Activated T-cell treated with anti-CD3 and anti-CD28 coated beads for 1 hour (primary cell): ENCODE measurements around the gene STRBP.
"Not testable (repeated sequence)": the region's sequence is repeated elsewhere in the genome, so short reads cannot be mapped to it uniquely, and the experiment has no call there.

Source experiments
- DNase-seq: peaks from one replicate; pipeline ENCODE4 v3.0.0-alpha.2; 2020; ENCODE audit warnings: low read depth

The STRBP gene

GRCh38 chr9:123282362-123283047 is 14.1 kb upstream of the STRBP start:
- DNase-seq = no peak

- no peak for DNase-seq
Observed at GRCh38 chr9:123281659-123282350, 13.4 kb upstream of the STRBP start.

GRCh38 chr9:123278879-123279493 is 10.6 kb upstream of the STRBP start:
- not testable (repeated sequence) for DNase-seq

- DNase-seq = no peak
Observed at GRCh38 chr9:123278361-123278760, 10.0 kb upstream of the STRBP start.

GRCh38 chr9:123276551-123276950 is 8.2 kb upstream of the STRBP start:
- no peak for DNase-seq

- not testable (repeated sequence) for DNase-seq
Observed at GRCh38 chr9:123271133-123271532, 2.7 kb upstream of the STRBP start.

- DNase-seq = no peak
Observed at GRCh38 chr9:123269281-123269680, 895 bp upstream of the STRBP start.

GRCh38 chr9:123268199-123268464 is 254 bp downstream of the STRBP start:
- DNase-seq = peak; percentile 12

GRCh38 chr9:123267481-123268198 is 746 bp downstream of the STRBP start:
- DNase-seq = no peak

GRCh38 chr9:123266655-123267399 is 1.6 kb downstream of the STRBP start:
- DNase-seq = no peak

GRCh38 chr9:123265833-123266232 is 2.6 kb downstream of the STRBP start:
- no peak for DNase-seq

GRCh38 chr9:123263227-123263626 is 5.2 kb downstream of the STRBP start:
- no peak for DNase-seq

GRCh38 chr9:123262338-123262737 is 6.0 kb downstream of the STRBP start:
- DNase-seq = no peak

GRCh38 chr9:123261006-123261677 is 7.2 kb downstream of the STRBP start:
- no peak for DNase-seq

- no peak for DNase-seq
Observed at GRCh38 chr9:123260340-123260739, 8.0 kb downstream of the STRBP start.

GRCh38 chr9:123257276-123257675 is 11.1 kb downstream of the STRBP start:
- DNase-seq = no peak

- DNase-seq = no peak
Observed at GRCh38 chr9:123255718-123256117, 12.7 kb downstream of the STRBP start.

GRCh38 chr9:123253204-123253603 is 15.2 kb downstream of the STRBP start:
- no peak for DNase-seq

- no peak for DNase-seq
Observed at GRCh38 chr9:123251741-123252140, 16.6 kb downstream of the STRBP start.

GRCh38 chr9:123251324-123251723 is 17.1 kb downstream of the STRBP start:
- DNase-seq = no peak

GRCh38 chr9:123250504-123250903 is 17.9 kb downstream of the STRBP start:
- no peak for DNase-seq

GRCh38 chr9:123249162-123249561 is 19.2 kb downstream of the STRBP start:
- not testable (repeated sequence) for DNase-seq
